HCT116 (cell line): ENCODE measurements around the gene OARD1. TPM values are rescaled to one million over a fixed set of nuclear protein-coding genes. Genes with fewer than 3 reads are reported as not detected.

Experiments
- ATAC-seq: fragments of 200-7000 bp; cut with Tn5 transposase; 2 replicates; pipeline ENCODE4 v1.9.1; 2020; ENCODE audit warnings: mild to moderate bottlenecking, moderate library complexity
- BruUV-seq: library from RNA; stranded (reverse); fragments of 400-500 nt; replicated peaks from 2 replicates; lab custom pipeline; 2021; lab: Mats Ljungman, UMichigan
- CTCF ChIA-PET: fragments of 300-600 bp; sonication (Branson Sonifier 250); formaldehyde crosslinking; loops from one replicate; lab custom pipeline; 2021; ENCODE audit warnings: antibody characterized with exemption; lab: Charles Lee
- POLR2A ChIA-PET: fragments of 300-600, 350-600 bp; sonication (Branson Sonifier 250); formaldehyde crosslinking; loops from one replicate; lab custom pipeline; 2021; ENCODE audit warnings: antibody characterized with exemption; lab: Charles Lee
- RAD21 ChIA-PET, 2 experiments: fragments of 300-600 bp; sonication (Branson Sonifier 250); formaldehyde crosslinking; loops; one replicate each; lab custom pipeline; 2023; ENCODE audit warnings: low total read pairs in 2 of 2; ENCODE audit not compliant: uncharacterized antibody in 2 of 2, unreplicated experiment in 2 of 2, low non-redundant PET in 1 of 2; lab: Charles Lee
- DNase-seq: peaks from one replicate; pipeline ENCODE4 v3.0.0-alpha.2; 2010; ENCODE audit warnings: low read depth, low spot score
- H2AFZ ChIP-seq: fragments of 200-600 bp; shearing (Covaris generic), sonication (generic); 2 replicates; pipeline ENCODE4 v1.6.1; 2017; ENCODE audit warnings: low read depth, mixed run types, mixed read lengths, antibody characterized with exemption, low read length; ENCODE audit not compliant: poor library complexity, severe bottlenecking
- H3K27ac ChIP-seq: 2 replicates; pipeline ENCODE4 v1.5.1; 2012; ENCODE audit warnings: low read depth, low read length
- H3K27me3 ChIP-seq: fragments of 200-600 bp; sonication (generic); 2 replicates; pipeline ENCODE4 v1.6.1; 2016; ENCODE audit warnings: mixed run types, low read length, mixed read lengths; ENCODE audit not compliant: insufficient read depth
- H3K36me3 ChIP-seq, 2 experiments: fragments of 200-500 bp in 1 of 2; fragments of 200-600 bp in 1 of 2; sonication (Bioruptor generic) in 1 of 2; sonication (generic) in 1 of 2; 2 replicates each; pipeline versions ENCODE4 v1.5.1 to v1.6.1; 2014 to 2016; ENCODE audit warnings: low read length in 2 of 2, inconsistent platforms in 1 of 2, mixed read lengths in 1 of 2, mixed run types in 1 of 2; ENCODE audit not compliant: insufficient read depth in 2 of 2, control insufficient read depth in 1 of 2
- H3K4me1 ChIP-seq, 2 experiments: fragments of 200-600 bp in 1 of 2; sonication (generic) in 1 of 2; 2 replicates each; pipeline versions ENCODE4 v1.5.1 to v1.6.1; 2012 to 2017; ENCODE audit warnings: low read length in 2 of 2, inconsistent platforms in 1 of 2, mild to moderate bottlenecking in 1 of 2, mixed read lengths in 1 of 2, mixed run types in 1 of 2, moderate library complexity in 1 of 2; ENCODE audit not compliant: insufficient read depth in 2 of 2, control insufficient read depth in 1 of 2
- H3K4me2 ChIP-seq: fragments of 200-600 bp; sonication (generic); 2 replicates; pipeline ENCODE4 v1.6.1; 2017; ENCODE audit warnings: mixed run types, low read length, mixed read lengths
- H3K4me3 ChIP-seq, 2 experiments: fragments of 200-600 bp in 1 of 2; sonication (generic) in 1 of 2; replicated peaks in 1 of 2; 2 replicates each; pipeline ENCODE4 v1.5.1; 2011 to 2016; ENCODE audit warnings: low read length in 2 of 2, control low read depth in 1 of 2, low read depth in 1 of 2, mild to moderate bottlenecking in 1 of 2, mixed read lengths in 1 of 2, mixed run types in 1 of 2
- H3K79me2 ChIP-seq: fragments of 200-600 bp; sonication (generic); 2 replicates; pipeline ENCODE4 v1.6.1; 2017; ENCODE audit warnings: mild to moderate bottlenecking, mixed run types, low read length, moderate library complexity, mixed read lengths; ENCODE audit not compliant: insufficient read depth
- H3K9ac ChIP-seq: fragments of 200-600 bp; sonication (generic); 2 replicates; pipeline ENCODE4 v1.6.1; 2016; ENCODE audit warnings: low read length, mixed read lengths
- H3K9me2 ChIP-seq: fragments of 200-600 bp; sonication (generic), shearing (Covaris generic); 2 replicates; pipeline ENCODE4 v1.6.1; 2017; ENCODE audit warnings: mixed run types, mild to moderate bottlenecking, moderate library complexity; ENCODE audit not compliant: insufficient read depth
- H3K9me3 ChIP-seq, 2 experiments: fragments of 200-500 bp in 1 of 2; fragments of 200-600 bp in 1 of 2; sonication (Bioruptor generic) in 1 of 2; sonication (generic) in 1 of 2; 2 replicates each; pipeline ENCODE4 v1.6.1; 2014 to 2017; ENCODE audit warnings: low read length in 2 of 2, mixed read lengths in 2 of 2, inconsistent platforms in 1 of 2, low read depth in 1 of 2, mild to moderate bottlenecking in 1 of 2, mixed run types in 1 of 2, moderate library complexity in 1 of 2; ENCODE audit not compliant: control insufficient read depth in 1 of 2, insufficient read depth in 1 of 2
- H4K20me1 ChIP-seq: fragments of 200-600 bp; sonication (generic), shearing (Covaris generic); 2 replicates; pipeline ENCODE4 v1.6.1; 2017; ENCODE audit warnings: mixed run types, mild to moderate bottlenecking, moderate library complexity; ENCODE audit not compliant: insufficient read depth
- CBX3 ChIP-seq: IDR thresholded peaks from 2 replicates; pipeline ENCODE4 v1.6.1; 2012; ENCODE audit warnings: low read depth
- CEBPB ChIP-seq: IDR thresholded peaks from 2 replicates; pipeline ENCODE4 v1.6.1; 2012; ENCODE audit warnings: low read depth
- CTCF ChIP-seq, 3 experiments: fragments of 200-600 bp in 1 of 3; sonication (generic) in 1 of 3; IDR thresholded peaks in 2 of 3; conservative IDR thresholded peaks in 1 of 3; 2 replicates each; pipeline ENCODE4 v1.5.1; 2012 to 2017; ENCODE audit warnings: low read depth in 2 of 3, low read length in 2 of 3, antibody characterized with exemption in 1 of 3, borderline replicate concordance in 1 of 3, control low read depth in 1 of 3, mild to moderate bottlenecking in 1 of 3, mixed read lengths in 1 of 3, mixed run types in 1 of 3, moderate library complexity in 1 of 3; ENCODE audit not compliant: insufficient read depth in 1 of 3
- EZH2phosphoT487 ChIP-seq: fragments of 200-600 bp; IDR thresholded peaks from 2 replicates; pipeline ENCODE4 v1.6.1; 2018; ENCODE audit warnings: antibody characterized with exemption, borderline replicate concordance
- POLR2A ChIP-seq: IDR thresholded peaks from 2 replicates; pipeline ENCODE4 v1.7.0; 2011; ENCODE audit warnings: borderline replicate concordance; ENCODE audit not compliant: insufficient read depth, insufficient read length; ENCODE audit errors: extremely low read depth
- RAD21 ChIP-seq: IDR thresholded peaks from 2 replicates; pipeline ENCODE4 v1.6.1; 2012; ENCODE audit warnings: low read depth, mild to moderate bottlenecking
- SP1 ChIP-seq: IDR thresholded peaks from 2 replicates; pipeline ENCODE4 v1.6.1; 2012; ENCODE audit warnings: low read depth
- ZFX ChIP-seq: fragments of 450-650 bp; IDR thresholded peaks from 2 replicates; pipeline ENCODE4 v1.6.1; 2017
- intact Hi-C: fragments of 100-400 bp; cut with micrococcal nuclease; formaldehyde crosslinking; loops from 2 replicates; pipeline ENCODE4 v1.10.0; 2022
- total RNA-seq: library from RNA; stranded (reverse); gene quantifications from one replicate; pipeline ENCODE4 v1.2.1, GENCODE V29; 2021; ENCODE audit not compliant: unreplicated experiment
- TF ChIP-seq, protein P1 (sequence below): IDR thresholded peaks from 2 replicates; pipeline ENCODE4 v1.6.1; 2012; ENCODE audit warnings: low read depth

OARD1 gene
- total RNA-seq, 1 experiment from 2014 or later: 28.7 TPM

GRCh38 chr6:41090841-41091761 is 18.9 kb upstream of the OARD1 start:
- CTCF ChIA-PET: interaction anchor here (2.3 kb wide), 1 partner anchor 91 kb away, joined by 18 read pairs; no protein-coding TSS in a partner anchor
- peaks cover 11% of the 10 kb centered on the region for H3K79me2 ChIP-seq
- H4K20me1 ChIP-seq: no peaks in the 10 kb centered on the region
- no peak overlapping the region for H3K9ac ChIP-seq
- H3K9me2 ChIP-seq: no peaks in the 10 kb centered on the region
- no peak for TF ChIP-seq ZFX
- TF ChIP-seq RAD21: no peak
- TF ChIP-seq CTCF (IDR thresholded peaks at IDR 0.05 in 2 of 3, conservative IDR thresholded peaks at IDR 0.05 in 1 of 3; ENCODE audit: borderline replicate concordance in 1 of 3, insufficient read depth in 1 of 3, low read depth in 2 of 3, low read length in 2 of 3): no peak
- no peak for TF ChIP-seq CEBPB
- no peak for TF ChIP-seq POLR2A
- TF ChIP-seq, protein P1, sequence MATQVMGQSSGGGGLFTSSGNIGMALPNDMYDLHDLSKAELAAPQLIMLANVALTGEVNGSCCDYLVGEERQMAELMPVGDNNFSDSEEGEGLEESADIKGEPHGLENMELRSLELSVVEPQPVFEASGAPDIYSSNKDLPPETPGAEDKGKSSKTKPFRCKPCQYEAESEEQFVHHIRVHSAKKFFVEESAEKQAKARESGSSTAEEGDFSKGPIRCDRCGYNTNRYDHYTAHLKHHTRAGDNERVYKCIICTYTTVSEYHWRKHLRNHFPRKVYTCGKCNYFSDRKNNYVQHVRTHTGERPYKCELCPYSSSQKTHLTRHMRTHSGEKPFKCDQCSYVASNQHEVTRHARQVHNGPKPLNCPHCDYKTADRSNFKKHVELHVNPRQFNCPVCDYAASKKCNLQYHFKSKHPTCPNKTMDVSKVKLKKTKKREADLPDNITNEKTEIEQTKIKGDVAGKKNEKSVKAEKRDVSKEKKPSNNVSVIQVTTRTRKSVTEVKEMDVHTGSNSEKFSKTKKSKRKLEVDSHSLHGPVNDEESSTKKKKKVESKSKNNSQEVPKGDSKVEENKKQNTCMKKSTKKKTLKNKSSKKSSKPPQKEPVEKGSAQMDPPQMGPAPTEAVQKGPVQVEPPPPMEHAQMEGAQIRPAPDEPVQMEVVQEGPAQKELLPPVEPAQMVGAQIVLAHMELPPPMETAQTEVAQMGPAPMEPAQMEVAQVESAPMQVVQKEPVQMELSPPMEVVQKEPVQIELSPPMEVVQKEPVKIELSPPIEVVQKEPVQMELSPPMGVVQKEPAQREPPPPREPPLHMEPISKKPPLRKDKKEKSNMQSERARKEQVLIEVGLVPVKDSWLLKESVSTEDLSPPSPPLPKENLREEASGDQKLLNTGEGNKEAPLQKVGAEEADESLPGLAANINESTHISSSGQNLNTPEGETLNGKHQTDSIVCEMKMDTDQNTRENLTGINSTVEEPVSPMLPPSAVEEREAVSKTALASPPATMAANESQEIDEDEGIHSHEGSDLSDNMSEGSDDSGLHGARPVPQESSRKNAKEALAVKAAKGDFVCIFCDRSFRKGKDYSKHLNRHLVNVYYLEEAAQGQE: no peak
- no peak for TF ChIP-seq EZH2phosphoT487
- TF ChIP-seq SP1: no peak
- TF ChIP-seq CBX3: no peak
- H3K4me2 ChIP-seq: no peak overlapping the region
- no peaks in the 10 kb centered on the region for H3K9me3 ChIP-seq
- no peak overlapping the region for H3K4me3 ChIP-seq
- POLR2A ChIA-PET: no interaction called here
- intact Hi-C loops: no loop called here
- H3K27ac ChIP-seq: no peak overlapping the region
- BruUV-seq: no TSS peak
- ATAC-seq (no peak), DNase-seq (no peak)
- peaks cover 30 to 54% of the 10 kb centered on the region in 2 experiments for H3K36me3 ChIP-seq
- H3K27me3 ChIP-seq: no peaks in the 10 kb centered on the region
- no peaks in the 10 kb centered on the region for H3K4me1 ChIP-seq
- RAD21 ChIA-PET: interaction anchor here in 1 of 2 experiments (1.7 kb wide), 1 partner anchor 91 kb away, joined by 4 read pairs; no protein-coding TSS in a partner anchor
- no peak overlapping the region for H2AFZ ChIP-seq
